ENCODE measurements around the gene CHPF.

DNA sequence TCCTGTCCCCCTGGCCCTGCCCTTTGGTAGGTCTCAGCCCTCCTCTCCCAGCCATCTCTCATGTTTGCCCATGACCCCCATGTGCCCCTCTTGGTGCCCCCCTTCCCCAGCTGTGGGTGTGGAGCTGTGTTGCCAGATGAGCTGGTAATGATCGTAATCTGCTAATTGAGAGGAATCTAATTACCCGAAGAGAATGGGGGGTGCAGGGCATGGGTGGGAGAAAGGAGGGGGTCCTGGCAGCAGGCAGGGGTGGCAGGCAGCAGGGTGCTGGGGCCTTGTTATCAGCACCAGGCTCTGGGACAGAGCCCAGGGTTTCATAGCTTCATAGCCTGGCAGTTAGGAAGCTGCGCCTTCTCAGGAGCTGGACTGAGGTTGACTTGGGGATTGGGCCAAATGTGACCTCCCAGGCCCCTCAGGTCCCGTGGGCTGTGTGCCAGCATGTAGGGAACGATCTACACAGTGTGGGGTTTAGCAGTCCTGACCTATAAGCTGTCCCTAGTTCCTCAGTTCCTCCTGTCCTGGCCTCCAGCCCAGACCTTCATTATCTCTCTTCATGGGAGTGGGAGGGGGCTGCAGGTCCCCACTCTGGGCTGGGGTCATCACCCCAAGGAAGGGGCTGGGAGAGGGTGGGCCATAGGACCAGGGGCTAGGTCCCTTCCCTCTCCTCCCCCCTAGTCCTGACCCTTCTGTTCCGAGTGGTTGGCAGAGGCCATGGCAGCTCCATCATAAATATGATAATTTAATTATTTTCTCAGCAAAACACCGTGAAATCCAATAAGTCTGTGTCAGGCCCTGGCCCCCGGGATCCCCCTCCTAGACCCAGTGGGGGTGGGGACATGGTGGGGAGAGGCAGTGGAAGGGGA lies 35.8 kb downstream of the CHPF start:
- no peak for TF ChIP-seq EZH2 (IDR thresholded peaks at IDR 0.05; ENCODE audit: low read depth)
- TF ChIP-seq, protein P1, sequence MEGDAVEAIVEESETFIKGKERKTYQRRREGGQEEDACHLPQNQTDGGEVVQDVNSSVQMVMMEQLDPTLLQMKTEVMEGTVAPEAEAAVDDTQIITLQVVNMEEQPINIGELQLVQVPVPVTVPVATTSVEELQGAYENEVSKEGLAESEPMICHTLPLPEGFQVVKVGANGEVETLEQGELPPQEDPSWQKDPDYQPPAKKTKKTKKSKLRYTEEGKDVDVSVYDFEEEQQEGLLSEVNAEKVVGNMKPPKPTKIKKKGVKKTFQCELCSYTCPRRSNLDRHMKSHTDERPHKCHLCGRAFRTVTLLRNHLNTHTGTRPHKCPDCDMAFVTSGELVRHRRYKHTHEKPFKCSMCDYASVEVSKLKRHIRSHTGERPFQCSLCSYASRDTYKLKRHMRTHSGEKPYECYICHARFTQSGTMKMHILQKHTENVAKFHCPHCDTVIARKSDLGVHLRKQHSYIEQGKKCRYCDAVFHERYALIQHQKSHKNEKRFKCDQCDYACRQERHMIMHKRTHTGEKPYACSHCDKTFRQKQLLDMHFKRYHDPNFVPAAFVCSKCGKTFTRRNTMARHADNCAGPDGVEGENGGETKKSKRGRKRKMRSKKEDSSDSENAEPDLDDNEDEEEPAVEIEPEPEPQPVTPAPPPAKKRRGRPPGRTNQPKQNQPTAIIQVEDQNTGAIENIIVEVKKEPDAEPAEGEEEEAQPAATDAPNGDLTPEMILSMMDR (conservative IDR thresholded peaks at IDR 0.05): no peak
